ENCODE results near the gene TAGAP.
"Not testable (repeated sequence)": the region's sequence is repeated elsewhere in the genome, so short reads cannot be mapped to it uniquely, and the experiment has no call there.

TAGAP gene

DNA sequence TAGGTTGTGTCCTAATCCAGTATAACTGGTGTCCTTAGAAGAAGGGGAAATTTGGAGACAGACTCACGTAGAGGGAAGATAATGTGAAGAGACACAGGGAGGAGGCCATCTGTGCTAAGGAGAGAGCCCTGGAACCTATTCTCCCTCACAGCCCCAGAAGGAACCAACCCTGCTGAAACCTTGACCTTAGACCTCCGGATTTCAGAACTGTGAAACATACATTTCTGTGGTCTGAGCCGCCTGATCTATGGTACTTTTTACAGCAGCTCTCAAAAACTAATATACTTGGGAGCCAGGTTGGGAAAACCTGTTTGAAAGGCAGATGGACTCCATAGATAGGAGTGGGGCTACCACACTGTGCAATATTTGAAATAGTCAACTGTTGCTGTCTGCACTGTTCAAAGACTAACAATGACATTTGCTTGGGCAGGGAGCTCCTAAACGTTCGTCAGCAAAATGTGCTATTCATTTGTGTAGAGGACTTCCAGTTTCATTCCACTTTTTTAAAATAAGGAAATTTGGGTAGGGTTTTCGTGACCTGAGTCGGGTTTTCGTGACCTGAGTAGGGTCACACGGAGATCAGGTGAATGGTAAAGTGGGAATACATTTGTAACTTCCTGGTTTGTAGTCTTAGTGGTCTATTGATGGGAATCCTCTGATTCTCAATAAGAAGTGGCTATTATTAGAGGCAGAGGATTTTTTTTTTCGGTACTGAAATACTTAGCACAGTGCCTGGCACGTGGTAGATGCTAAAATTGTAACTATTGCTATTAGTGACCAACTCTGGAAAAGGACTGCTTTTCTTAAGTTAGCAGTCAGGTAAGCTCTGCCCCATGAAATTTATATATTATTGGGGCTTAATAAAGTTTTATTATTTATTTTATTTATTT, 11.4 kb downstream of the TAGAP start:
- no peaks in the 10 kb centered on the region for H3K36me3 ChIP-seq (ENCODE audit: low read depth)
- no peak overlapping the region for H3K27ac ChIP-seq (ENCODE audit: poor library complexity, severe bottlenecking)
- no peaks in the 10 kb centered on the region for H3K27me3 ChIP-seq (ENCODE audit: insufficient read depth, poor library complexity, severe bottlenecking)
- no peak overlapping the region for H3K4me3 ChIP-seq (ENCODE audit: severe bottlenecking)
- no peaks in the 10 kb centered on the region for H3K9me3 ChIP-seq (ENCODE audit: severe bottlenecking)
- no peak for TF ChIP-seq CTCF (IDR thresholded peaks at IDR 0.05; ENCODE audit: poor library complexity, severe bottlenecking)
- no peak for DNase-seq (ENCODE audit: low spot score)
- ATAC-seq (ENCODE audit: low read depth), result no peak
- H3K4me1 ChIP-seq (ENCODE audit: insufficient read depth, poor library complexity, severe bottlenecking), result peaks cover 7% of the 10 kb centered on the region

- no peaks in the 10 kb centered on the region for H3K27me3 ChIP-seq (ENCODE audit: insufficient read depth, poor library complexity, severe bottlenecking)
- no peak for ATAC-seq (ENCODE audit: low read depth)
- H3K4me3 ChIP-seq (ENCODE audit: severe bottlenecking), result no peak overlapping the region
- TF ChIP-seq CTCF (IDR thresholded peaks at IDR 0.05; ENCODE audit: poor library complexity, severe bottlenecking), result no peak
- H3K4me1 ChIP-seq (ENCODE audit: insufficient read depth, poor library complexity, severe bottlenecking), result no peaks in the 10 kb centered on the region
- no peak for DNase-seq (ENCODE audit: low spot score)
- no peaks in the 10 kb centered on the region for H3K9me3 ChIP-seq (ENCODE audit: severe bottlenecking)
- no peak overlapping the region for H3K27ac ChIP-seq (ENCODE audit: poor library complexity, severe bottlenecking)
- no peaks in the 10 kb centered on the region for H3K36me3 ChIP-seq (ENCODE audit: low read depth)
Observed at GRCh38 chr6:159031846-159032245, 12.9 kb downstream of the TAGAP start.

GRCh38 chr6:159030168-159030567, 14.6 kb downstream of the TAGAP start:
- no peak for ATAC-seq (ENCODE audit: low read depth)
- H3K4me1 ChIP-seq (ENCODE audit: insufficient read depth, poor library complexity, severe bottlenecking), result no peaks in the 10 kb centered on the region
- H3K27ac ChIP-seq (ENCODE audit: poor library complexity, severe bottlenecking), result no peak overlapping the region
- DNase-seq (ENCODE audit: low spot score), result no peak
- no peak overlapping the region for H3K4me3 ChIP-seq (ENCODE audit: severe bottlenecking)
- no peaks in the 10 kb centered on the region for H3K9me3 ChIP-seq (ENCODE audit: severe bottlenecking)
- no peaks in the 10 kb centered on the region for H3K27me3 ChIP-seq (ENCODE audit: insufficient read depth, poor library complexity, severe bottlenecking)
- no peak for TF ChIP-seq CTCF (IDR thresholded peaks at IDR 0.05; ENCODE audit: poor library complexity, severe bottlenecking)
- H3K36me3 ChIP-seq (ENCODE audit: low read depth), result no peaks in the 10 kb centered on the region

DNA sequence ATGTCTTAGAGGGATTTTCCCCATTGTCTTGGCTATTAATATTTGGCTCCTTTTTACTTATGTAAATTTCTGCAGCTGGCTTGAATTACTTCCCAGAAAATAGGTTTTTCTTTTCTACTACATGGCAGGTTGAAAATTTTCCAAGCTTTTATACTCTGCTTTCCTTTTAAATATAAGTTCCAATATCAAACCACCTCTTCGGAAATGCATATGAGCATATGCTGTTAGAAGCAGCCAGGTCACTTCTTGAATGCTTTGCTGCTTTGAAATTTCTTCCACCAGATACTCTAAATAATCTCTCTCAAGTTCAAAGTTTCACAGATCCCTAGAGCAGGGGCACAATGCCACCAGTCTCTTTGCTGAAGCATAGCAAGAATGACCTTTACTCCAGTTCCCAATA, 19.6 kb downstream of the TAGAP start:
- not testable (repeated sequence) for H3K27ac ChIP-seq (ENCODE audit: poor library complexity, severe bottlenecking); ATAC-seq (ENCODE audit: low read depth); H3K4me1 ChIP-seq (ENCODE audit: insufficient read depth, poor library complexity, severe bottlenecking)

DNA sequence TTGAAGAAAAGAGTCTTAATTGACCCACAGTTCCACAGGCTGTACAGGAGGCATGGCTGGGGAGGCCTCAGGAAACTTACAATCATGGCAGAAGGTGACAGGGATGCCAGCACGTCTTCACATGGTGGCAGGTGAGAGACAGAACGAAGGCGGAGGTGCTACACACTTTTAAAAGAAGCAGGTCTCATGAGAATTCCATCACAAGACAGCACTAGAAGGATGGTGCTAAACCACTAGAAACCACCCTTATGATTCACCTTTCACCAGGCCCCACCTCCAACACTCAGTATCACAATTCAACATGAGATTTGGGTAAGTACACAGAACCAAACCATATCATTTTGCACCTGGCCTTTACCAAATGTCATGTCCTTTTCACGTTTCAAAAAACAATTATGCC, 20.9 kb downstream of the TAGAP start:
- H3K4me1 ChIP-seq (ENCODE audit: insufficient read depth, poor library complexity, severe bottlenecking), result no peaks in the 10 kb centered on the region
- TF ChIP-seq CTCF (IDR thresholded peaks at IDR 0.05; ENCODE audit: poor library complexity, severe bottlenecking), result no peak
- H3K36me3 ChIP-seq (ENCODE audit: low read depth), result no peaks in the 10 kb centered on the region
- H3K27me3 ChIP-seq (ENCODE audit: insufficient read depth, poor library complexity, severe bottlenecking), result no peaks in the 10 kb centered on the region
- DNase-seq (ENCODE audit: low spot score) (no peak), ATAC-seq (ENCODE audit: low read depth) (no peak)
- no peaks in the 10 kb centered on the region for H3K9me3 ChIP-seq (ENCODE audit: severe bottlenecking)
- no peak overlapping the region for H3K4me3 ChIP-seq (ENCODE audit: severe bottlenecking)
- H3K27ac ChIP-seq (ENCODE audit: poor library complexity, severe bottlenecking), result no peak overlapping the region

More for the DNA sequence above, 19.6 kb downstream of the TAGAP start:
- H3K4me3 ChIP-seq (ENCODE audit: severe bottlenecking); H3K27me3 ChIP-seq (ENCODE audit: insufficient read depth, poor library complexity, severe bottlenecking); DNase-seq (ENCODE audit: low spot score); H3K9me3 ChIP-seq (ENCODE audit: severe bottlenecking); H3K36me3 ChIP-seq (ENCODE audit: low read depth): not testable (repeated sequence)
